ENCODE results near the gene VAC14.

VAC14 gene

DNA sequence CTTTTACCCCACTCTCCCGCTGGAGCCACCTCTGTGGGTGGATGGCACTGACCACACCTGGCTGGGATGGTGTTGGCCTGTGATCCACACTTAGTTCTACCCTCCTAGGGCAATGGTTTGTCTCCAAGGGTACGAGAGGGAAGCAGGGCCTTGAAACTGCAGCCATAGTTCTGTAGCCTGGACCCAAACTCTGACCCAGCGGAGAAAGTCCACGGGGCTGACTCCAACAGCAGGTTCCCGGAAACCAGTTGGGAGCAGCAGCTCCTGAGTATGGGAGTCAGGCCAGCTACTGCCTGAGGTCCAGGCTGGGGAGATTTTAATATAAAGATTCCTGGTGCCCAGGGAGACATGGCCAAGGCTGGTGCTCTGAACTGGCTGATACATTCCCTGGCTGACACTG is 91.5 kb downstream of the VAC14 start:
- DNase-seq: no peak

DNA sequence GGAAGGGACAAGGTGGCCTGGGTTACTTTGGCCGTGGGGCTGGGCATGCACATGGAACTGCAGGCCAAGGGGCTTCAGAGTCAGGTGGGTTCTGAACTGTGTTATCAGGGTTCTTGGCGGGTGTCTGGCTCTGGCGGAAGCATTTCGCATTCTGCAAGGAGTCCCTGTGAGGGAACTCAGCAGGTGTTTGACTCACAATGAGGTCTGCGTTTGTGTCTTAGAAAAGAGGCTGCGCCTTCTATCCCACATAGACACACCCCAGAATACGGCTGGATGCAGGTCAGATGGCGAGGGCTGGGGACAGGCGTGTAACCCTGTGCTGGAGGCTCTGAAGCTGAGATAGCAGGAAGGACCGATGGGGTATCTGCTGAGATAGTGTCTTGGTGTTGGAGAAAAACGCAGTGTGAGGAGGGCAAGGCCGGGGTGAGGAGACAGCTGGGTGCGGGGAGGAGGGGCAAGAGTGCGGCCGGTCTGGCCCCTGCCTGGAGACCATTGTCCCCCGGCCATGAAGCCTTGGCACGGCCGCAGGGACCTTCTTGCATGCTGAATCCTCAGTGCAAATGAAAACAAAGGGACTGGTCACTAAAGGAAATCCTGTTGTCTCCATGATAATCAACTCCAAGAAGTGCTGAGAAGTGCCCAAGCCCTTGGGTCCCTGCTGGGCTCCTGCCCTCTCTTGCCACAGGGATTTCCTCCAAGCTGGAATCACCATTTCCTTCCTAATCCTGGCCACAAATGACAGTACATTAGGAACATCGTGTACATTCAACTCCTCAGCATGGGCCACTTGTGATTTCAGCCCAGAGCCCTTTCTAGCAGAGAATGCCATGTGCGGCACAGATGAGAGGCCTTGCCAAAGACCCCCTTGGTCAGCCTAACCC is 92.4 kb downstream of the VAC14 start:
- peak in 1 of 56 donors; percentile 19 for DNase-seq

DNA sequence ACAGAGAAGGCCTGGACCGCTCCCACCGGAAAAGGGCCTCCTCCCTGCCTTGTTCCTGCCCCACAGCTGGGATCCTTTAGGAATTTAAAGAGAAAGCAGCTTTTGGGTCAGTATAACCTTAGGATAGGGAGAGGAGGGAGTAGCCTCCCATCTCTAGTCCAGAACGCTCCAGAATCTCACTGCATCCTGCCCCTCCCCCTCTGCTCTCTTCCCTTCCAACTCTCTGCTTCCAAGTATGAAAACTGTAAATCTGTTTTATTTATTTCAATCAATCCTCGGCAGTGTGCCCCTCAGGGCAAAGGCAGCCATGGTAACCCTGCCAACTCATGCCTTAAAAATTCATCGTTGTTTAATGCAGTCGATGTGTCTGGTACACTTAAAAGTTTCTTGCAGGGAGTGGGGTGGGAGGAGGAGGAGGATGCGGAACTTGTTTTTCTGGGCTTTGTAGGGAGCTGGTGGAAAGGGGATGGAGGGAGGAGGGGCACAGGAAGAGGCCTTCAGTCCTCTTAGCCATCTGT is 94.0 kb downstream of the VAC14 start:
- DNase-seq: peak in 1 of 56 donors; percentile 23

DNA sequence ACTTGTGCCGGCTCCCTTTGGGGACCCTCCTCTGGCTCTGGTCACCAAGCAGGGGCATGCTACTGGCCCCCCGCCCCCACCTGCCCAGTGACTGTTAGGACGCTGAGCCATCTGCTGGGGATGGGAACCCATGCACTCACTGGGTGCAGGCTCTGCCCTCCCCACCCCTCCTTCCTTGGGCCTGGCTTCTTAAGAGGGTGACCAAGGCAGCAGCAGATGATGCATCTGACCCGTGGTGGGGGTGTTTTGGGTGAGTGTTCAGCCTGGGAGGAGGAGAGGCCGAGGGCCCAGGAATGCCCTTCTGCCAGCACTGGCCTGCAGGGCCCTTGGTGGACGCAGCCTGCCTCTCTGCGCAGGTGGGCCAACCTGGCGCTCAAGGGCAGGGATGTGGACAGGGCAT is 95.9 kb downstream of the VAC14 start:
- DNase-seq: no peak

DNA sequence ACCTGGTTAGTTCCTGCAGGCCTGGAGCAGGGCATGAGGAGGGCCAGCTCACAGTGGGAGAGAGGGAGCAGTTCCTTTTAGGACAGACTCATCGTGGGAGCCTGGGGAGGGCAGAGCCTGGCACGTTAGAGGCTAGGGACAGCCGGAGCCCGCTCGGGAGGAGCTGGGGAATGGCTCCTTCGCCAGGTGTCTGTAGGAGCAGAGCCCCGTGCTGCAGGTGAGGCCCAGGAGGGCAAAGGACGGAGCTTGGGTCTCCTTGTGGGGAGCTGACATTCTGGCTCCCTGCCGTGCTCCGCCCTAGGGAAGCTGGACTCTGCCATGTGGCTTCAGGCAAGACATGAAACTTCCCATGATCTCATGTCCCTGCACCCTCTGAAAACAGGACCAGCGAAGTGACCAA is 96.4 kb downstream of the VAC14 start:
- DNase-seq: no peak

DNA sequence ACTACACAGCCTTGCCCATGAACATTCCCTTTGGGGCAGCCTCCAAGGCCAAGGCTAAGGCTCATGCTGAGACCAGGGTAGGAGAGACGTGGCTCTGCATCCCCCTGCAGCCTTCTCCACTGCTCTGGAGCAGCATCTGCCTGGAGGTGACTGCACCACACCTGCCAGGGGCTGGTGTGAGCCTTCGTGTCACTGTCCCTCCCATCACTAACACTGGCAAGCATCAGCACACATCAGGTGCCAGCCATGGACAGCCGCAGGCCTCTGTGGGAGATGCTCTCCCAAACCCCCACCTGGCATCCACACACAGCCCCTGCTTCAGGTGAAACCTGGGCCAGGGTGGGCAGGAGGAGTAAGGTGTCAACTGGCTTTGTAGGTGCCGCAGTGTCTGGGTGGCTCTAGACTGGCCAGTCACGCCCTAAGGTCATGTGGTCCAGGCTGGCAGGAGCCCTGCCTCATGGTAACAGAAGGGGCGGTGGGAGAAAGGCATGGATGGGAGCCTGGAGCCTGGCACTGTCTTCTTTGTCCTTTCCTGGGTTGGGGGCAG is 97.0 kb downstream of the VAC14 start:
- DNase-seq: no peak

DNA sequence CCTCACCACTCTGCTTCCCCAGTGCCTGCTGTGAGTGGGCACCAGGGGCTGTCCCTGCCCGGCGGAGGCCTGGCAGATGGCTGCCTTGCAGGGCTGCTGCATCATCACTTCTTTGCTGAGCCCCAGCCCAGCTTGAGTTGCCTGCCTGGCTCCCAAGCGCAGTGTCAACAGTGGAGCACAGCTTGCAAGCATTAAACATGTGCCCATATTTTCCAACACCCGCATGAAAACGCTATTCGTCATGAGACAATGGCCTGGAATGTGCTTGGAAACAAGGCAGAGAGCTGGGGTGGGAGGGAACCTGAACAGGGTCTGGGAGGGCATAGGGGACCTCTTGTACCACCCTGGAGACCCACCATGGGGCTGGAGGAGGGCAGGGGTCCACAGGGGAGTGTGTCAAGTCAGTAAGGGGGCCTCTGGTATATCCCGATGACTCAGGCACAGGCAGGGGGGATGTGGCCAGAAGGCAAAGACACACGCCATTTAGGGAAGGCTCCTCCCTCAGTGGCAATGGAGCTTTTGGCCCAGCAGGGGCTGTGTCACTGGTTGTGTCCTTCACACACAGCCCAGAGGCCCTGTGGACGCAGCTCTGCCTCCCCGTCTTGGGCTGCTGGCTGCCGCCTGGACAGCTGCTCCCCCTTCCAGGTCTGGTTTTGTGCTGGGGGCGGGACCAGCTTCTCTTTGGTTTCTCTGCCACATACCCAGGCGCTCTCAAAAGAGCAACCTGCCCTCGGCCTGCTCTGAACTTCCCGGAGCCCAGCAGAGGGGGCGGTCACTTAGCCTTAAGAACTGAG is 97.7 kb downstream of the VAC14 start:
- peak in 28 of 56 donors; percentile 25 to 79 (median 44) for DNase-seq

DNA sequence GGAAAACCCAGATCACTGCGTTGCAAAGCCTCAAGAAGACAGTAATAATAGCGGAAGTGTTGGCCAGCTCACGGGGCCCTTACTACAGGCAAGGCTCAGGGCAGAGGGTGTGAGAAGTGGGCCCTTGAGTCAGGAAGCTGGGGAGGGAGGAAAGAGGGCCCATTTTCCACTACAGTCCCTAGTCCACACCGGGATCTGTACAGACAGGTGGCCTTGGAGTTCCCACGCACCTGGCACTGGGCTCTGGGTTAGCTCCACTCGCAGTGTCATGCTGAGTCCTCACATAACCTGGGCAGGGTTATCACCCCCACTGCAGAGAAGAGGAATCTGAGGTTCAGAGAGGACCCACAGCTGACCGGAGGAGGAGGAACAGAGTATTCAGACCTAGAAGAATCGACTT is 98.3 kb downstream of the VAC14 start:
- no peak for DNase-seq

DNA sequence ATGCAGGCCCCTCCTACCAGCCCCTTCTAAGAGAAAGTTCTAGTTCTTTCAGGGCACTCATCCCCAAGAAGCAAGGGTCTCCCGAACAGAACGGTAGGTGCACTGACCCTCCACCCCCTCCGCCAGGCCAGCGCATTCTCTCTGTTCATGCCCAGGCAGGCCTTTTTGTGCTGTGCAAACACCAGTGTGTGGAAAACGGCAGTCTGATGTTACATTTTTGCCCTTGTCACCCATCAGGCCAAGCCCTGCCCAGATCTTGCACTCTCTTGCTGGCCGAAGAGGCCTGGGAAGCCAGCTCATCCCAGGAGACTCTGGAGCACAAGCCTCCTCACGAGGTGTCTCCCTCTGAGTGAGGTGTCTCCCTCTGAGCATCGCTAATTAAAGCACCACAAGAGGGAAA is 99.0 kb downstream of the VAC14 start:
- DNase-seq: no peak

DNA sequence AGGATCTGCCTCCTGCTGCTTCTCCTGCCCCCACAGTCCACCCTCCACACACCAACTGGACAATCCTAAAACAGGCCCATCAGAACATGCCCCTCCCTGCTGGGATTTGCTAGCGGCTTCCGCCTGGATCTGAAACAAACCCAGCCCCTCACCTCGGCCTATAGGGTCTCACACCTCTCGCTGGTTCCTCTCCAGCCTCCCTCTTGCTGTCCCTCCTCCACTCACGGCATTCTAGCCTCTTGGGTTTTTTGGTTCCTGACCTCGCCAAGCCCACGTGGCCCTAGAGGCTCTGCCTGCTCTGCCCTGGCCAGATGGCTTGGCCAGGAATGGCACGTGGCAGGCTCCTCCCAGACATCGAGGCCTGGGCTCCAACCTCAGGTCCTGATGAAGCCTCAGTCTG is 99.4 kb downstream of the VAC14 start:
- no peak for DNase-seq

DNA sequence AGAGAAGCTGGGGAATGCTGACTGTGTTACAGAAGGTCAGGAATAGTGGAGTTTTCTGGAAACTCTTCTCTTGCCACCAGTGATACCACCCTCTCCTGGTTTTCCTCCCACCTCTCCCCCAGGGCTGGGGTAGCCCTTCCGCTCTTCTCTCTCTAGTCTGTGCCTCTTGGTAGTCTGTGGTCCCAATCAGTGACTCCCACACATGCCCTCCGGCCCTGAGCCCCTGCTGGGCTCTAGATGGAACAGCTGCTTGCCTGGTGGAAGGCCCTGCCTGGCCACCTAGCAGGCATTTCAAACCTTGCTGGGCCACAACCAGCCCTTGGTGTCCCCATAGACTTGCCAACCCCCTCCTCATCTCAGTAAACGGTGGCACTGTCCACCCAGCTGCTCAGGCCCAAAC is 99.9 kb downstream of the VAC14 start:
- DNase-seq: no peak

DNA sequence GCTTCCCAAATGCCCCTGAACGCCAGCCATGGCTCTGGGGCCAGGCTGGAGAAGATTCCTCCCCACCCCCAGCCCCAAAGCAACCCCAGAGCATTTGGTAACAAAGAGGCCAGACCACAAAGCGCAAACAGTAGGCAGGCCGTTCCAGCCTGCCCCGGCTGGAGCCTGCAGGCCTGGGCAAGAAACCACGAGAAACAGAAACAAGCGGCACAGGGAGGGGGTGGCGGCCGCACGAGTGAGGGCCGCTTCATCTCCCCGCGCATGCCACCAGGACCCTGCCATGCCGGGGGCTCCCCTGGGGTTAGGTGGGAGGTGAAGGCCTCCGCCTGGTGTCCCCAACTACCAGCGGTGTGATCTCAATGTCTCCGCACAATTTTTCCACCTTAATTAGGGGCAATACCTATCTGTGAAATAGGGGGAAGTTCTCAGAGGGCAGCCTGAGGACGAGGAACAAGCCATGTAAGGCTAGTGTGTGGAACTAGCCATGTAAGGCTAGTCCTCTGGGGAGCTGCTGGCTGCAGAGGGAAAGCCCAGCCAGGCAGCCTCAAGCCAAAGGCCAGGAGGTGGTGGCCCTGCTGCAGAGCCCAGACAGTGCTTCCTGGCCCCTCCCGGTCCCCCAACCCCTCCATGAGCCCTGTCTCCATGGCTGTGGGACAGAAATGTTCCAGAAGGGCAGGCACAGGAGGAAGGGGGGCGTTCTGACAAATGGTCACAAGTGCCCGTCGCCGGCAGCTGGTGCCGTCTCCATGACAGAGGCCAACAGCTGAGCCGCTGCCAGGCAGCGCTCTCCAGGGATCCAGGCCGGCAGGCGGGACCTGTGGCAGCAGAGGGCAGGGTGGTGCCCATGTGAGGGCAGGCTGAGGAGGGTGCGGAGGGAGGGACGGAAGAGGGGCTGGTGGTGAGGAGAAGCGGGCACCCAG is 100.6 kb downstream of the VAC14 start:
- DNase-seq: peak in 51 of 56 donors; percentile 31 to 90 (median 72)

DNA sequence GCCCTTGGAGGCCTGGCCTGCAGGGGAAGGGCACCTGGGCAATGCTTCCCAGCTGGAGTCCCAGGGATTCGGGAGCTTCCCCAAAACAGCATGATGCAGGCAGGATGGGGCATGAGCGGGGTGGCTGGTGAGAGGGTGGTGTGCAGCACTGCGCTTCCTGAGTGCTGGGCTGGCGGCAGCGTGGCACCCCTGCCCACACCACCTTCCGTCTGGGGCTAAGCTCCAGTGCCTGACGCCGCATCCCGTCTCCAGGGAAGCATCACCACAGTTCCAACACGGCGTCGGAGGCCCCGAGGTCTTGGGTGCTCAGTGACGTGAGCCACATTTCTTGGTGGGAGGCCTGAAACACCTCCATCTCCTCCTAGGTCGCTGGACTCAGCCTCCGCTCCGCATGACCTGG is 101.3 kb downstream of the VAC14 start:
- DNase-seq: peak in 1 of 56 donors; percentile 63

DNA sequence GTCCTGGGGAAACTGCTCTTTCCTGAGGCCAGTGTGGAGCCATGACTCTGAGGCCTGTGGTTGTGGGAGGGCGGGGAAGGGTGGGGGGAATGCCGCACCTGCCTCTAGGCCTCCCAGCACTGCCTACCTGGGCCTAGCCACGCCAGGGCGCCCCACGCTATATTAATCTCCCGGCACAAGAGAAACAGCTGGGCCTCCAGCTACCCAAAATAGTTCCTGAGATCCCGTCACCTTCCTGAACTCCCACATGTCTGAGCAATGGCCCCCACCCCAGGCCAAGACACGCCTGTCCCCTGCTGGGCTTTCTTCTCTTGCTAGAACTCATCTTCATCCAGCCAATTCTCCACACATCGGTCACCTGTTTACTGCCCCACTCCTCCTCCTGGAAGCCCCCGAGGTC is 102.1 kb downstream of the VAC14 start:
- no peak for DNase-seq

DNA sequence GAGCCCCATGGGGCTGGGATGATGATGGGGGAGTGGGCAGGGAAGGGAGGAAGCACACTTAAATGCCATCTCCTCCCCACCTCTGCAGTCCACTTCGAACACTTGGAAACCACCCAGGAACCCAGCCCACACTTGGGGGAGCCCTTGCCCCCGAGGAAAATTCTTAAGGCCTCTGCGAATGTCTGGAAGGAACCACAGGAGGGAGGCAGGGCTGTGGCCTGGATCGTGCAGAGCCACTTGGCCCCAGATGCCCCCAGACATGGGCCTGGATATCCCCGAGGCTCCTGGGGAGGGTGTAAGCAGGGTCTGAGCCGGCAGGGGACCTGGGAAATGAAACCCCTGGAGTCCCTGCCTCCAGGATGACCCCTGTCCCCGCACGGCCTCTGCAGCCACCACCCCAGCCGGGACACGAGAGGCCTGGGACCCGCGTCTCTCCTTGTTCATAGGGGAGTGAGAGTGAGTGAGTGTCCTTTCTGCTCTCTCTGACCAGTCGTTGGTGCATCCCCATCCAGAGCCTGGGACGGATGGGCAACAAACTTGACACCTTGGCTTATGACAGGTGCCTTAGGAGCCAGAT is 103.3 kb downstream of the VAC14 start:
- no peak for DNase-seq

DNA sequence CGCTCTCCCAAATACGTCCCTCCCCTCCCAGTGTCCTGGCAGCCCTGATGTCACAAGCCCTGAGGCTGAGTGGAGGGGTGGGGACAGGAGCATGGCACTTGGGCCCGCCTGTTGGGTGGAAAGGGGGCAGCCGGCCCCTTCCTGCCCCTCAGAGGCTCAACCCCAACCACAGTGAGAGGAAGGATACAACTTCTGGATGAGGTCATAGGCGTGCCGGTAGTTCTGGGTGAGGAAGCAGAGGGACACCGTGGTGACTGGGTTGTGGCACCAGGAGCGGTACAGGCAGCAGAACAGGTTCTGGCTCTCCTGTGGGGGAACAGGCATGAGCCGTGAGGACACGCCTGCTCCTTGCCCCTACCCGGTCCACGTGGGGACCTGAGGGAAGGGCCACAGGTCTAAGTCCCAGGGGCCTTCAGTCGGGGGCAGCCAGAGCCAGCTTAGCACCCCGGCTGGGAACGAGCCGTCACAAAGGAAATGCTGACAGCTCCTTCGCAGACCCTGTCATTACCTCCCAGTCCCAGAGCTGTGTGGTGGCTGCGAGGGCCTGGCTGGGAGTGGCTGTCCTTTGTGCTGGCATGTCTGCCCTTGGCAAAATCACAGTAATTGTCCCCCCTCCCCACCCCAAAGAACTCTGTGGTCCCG is 103.9 kb downstream of the VAC14 start:
- DNase-seq: no peak

DNA sequence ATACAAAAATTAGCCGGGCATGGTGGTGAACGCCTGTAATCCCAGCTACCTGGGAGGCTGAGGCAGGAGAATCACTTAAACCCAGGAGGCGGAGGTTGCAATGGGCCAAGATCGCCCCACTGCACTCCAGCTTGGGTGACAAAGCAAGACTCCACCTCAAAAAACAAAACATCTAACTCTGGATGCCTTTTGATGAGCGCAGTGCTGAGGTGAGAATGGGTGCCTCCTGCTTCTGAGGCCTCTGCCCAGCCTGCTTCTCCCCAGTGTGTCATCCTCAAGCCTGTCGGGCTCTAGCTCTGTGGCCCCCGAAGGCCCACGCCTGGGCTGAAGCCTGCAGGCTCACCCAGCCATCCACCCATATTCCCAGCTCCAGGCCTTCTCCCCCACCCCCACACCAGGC is 104.6 kb downstream of the VAC14 start:
- no peak for DNase-seq

DNA sequence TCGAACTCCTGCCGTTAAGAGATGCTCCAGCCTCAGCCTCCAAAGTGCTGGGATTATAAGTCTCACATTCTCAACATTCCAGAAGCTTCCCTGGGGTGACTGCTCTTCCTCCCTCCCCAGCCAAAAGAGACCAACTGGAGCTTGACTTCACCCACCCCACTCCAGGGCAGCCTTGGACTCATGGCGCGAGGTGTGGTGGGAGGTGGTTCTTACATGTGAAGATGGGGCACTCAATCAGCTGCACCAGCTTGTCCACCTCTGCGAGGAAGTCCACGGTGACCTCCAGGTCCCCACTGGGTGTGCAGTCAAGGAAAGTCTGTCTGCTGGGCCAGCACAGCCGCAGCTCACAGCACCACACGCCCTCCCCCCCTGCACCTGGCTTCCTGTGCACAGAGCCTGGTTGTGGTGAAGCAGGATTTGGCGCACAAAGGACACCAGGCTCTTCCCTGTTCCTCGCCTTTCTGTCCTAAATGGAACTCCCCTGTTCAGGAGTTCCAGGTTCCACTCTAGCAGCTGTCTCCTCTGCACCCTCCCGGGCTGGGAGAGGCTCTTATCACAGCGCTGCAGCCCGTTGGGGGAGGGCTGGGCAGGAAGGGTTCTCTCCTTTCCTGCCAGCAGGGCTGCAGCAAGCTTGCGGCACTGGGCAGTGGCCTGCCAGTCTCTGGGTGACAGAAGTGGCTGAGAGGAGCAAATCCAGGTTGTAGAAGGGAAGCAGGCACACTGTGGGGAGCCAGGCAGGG is 105.5 kb downstream of the VAC14 start:
- DNase-seq: no peak

DNA sequence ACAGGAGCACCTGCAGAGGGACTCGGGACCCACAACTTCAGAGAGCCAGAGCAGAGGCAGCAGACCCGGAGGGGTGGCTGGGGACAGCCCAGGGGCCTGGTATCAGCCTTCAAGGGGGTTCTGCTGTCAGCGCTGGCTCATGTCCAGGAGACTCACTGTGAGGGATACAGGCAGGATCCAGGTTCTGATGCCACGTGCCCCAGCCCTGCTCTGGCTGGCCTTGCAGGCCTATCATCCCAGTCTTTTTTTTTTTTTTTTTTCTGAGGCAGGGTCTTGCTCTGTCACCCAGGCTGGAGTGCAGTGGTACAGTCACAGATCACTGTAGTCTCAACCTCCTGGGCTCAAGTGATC is 106.1 kb downstream of the VAC14 start:
- DNase-seq: no peak
